ENCODE results near the gene CADPS.

The CADPS gene

GRCh38 chr3:62732183-62732904 lies 142.9 kb downstream of the CADPS start:
- no peak for DNase-seq

GRCh38 chr3:62727981-62728380 lies 147.2 kb downstream of the CADPS start:
- no peak for DNase-seq

- DNase-seq = no peak
Observed at GRCh38 chr3:62727536-62727935, 147.7 kb downstream of the CADPS start.

- DNase-seq = no peak
Observed at GRCh38 chr3:62724503-62724902, 150.7 kb downstream of the CADPS start.

GRCh38 chr3:62723914-62724217 lies 151.3 kb downstream of the CADPS start:
- no peak for DNase-seq

- DNase-seq = no peak
Observed at GRCh38 chr3:62723166-62723913, 151.9 kb downstream of the CADPS start.

GRCh38 chr3:62722344-62722743 lies 152.9 kb downstream of the CADPS start:
- no peak for DNase-seq

- DNase-seq = no peak
Observed at GRCh38 chr3:62718515-62719320, 156.5 kb downstream of the CADPS start.

GRCh38 chr3:62718011-62718410 lies 157.2 kb downstream of the CADPS start:
- DNase-seq = no peak

- no peak for DNase-seq
Observed at GRCh38 chr3:62712746-62713145, 162.5 kb downstream of the CADPS start.

- DNase-seq = no peak
Observed at GRCh38 chr3:62710751-62711150, 164.5 kb downstream of the CADPS start.

GRCh38 chr3:62708638-62709373 lies 166.4 kb downstream of the CADPS start:
- DNase-seq = no peak

GRCh38 chr3:62705721-62706120 lies 169.5 kb downstream of the CADPS start:
- no peak for DNase-seq

GRCh38 chr3:62703451-62704167 lies 171.6 kb downstream of the CADPS start:
- DNase-seq = no peak

- no peak for DNase-seq
Observed at GRCh38 chr3:62700357-62700756, 174.9 kb downstream of the CADPS start.

- no peak for DNase-seq
Observed at GRCh38 chr3:62699728-62700127, 175.5 kb downstream of the CADPS start.

- no peak for DNase-seq
Observed at GRCh38 chr3:62696011-62696410, 179.2 kb downstream of the CADPS start.

GRCh38 chr3:62688812-62689211 lies 186.4 kb downstream of the CADPS start:
- no peak for DNase-seq

- no peak for DNase-seq
Observed at GRCh38 chr3:62688050-62688449, 187.2 kb downstream of the CADPS start.

GRCh38 chr3:62686503-62687294 lies 188.5 kb downstream of the CADPS start:
- no peak for DNase-seq

- no peak for DNase-seq
Observed at GRCh38 chr3:62682826-62683225, 192.4 kb downstream of the CADPS start.

- DNase-seq = no peak
Observed at GRCh38 chr3:62679988-62680387, 195.2 kb downstream of the CADPS start.
